ENCODE data around the gene NRXN2.

Gene NRXN2

DNA sequence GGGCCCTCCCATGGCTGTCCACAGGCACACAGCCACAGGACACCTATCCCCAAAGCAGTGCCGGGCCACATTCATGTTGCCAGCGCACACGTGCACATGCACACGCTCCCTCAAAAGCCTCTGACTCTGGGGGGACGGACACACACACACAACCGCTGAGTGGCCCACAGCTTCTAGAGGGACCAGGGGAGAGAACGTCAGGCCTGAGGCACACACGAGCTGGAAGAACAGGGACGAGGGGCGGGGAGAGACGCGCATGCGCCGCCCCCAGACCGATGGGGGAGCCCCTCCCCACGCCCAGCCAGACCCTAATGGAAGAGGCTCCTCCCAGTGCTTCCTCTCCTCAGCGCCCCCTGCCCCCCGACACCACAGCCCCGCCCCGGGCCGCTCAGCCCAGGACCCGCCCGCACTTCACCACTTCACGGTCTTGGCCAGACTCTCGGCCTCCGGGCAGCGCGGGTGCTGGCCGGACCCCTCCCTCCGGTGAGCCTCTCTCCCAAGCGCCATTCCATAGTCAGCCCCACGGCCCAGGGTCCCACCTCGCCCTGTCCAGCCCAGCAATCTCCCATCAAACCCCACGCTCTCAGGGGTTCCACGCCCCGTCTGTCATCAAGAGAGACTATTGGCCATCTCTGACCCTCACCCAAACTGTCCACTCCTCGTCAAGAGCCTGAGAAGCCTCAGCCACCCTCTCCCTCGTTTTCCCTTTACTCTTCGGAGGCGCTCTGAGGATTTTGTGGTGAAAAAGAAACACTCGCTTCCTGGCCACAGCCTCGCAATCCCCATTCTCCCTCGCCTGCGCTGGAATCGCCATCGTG is 11.7 kb downstream of the NRXN2 start:
- no peak overlapping the region for H2BK15ac ChIP-seq (ENCODE audit: low read length)
- no peak overlapping the region for H3K4ac ChIP-seq (ENCODE audit: low read length)
- no peak overlapping the region for H4K91ac ChIP-seq (ENCODE audit: low read depth, low read length, poor library complexity)
- H3K36me3 ChIP-seq (replicated peaks in 1 of 2; ENCODE audit: control insufficient read depth in 2 of 2, insufficient read depth in 2 of 2, low read length in 2 of 2), result no peaks in the 10 kb centered on the region
- H3K9ac ChIP-seq (ENCODE audit: low read depth, low read length, poor library complexity), result peak overlapping the region; percentile 50
- H3K27ac ChIP-seq (replicated peaks; ENCODE audit: low read length), result no peak overlapping the region
- peaks cover 0 to 2% of the 10 kb centered on the region in 2 donors for H3K9me3 ChIP-seq (replicated peaks in 1 of 2; ENCODE audit: control insufficient read depth in 2 of 2, insufficient read depth in 1 of 2, low read depth in 1 of 2, low read length in 2 of 2)
- H3K79me1 ChIP-seq (ENCODE audit: low read depth, low read length), result no peaks in the 10 kb centered on the region
- peak overlapping the region; percentile 89 for H3K18ac ChIP-seq (ENCODE audit: low read length)
- peak overlapping the region in 1 of 2 donors; percentile 47 for H3K4me3 ChIP-seq (ENCODE audit: low read length in 2 of 2)
- peak overlapping the region; percentile 37 for H3K23ac ChIP-seq (ENCODE audit: low read depth, low read length, poor library complexity)
- H3K14ac ChIP-seq (ENCODE audit: low read length), result peak overlapping the region; percentile 60
- H2AFZ ChIP-seq (ENCODE audit: low read length), result no peak overlapping the region
- peak overlapping the region; percentile 85 for H3K4me2 ChIP-seq (ENCODE audit: insufficient read depth, low read length, poor library complexity, severe bottlenecking)
- H2BK5ac ChIP-seq (ENCODE audit: low read length), result no peak overlapping the region
- peak overlapping the region; percentile 93 for H2AK5ac ChIP-seq (ENCODE audit: low read depth, low read length)
- no peak overlapping the region for H2BK120ac ChIP-seq (ENCODE audit: low read depth, low read length)
- DNase-seq (ENCODE audit: low spot score), result peak; percentile 62
- no CpG with 5 or more reads among the region's 46 CpGs for WGBS, 2 donors (ENCODE audit: extremely low coverage in 2 of 2, insufficient read length in 2 of 2, insufficient replicate concordance in 1 of 2)
- peaks cover 24 to 25% of the 10 kb centered on the region in 2 donors for H3K4me1 ChIP-seq (ENCODE audit: control insufficient read depth in 2 of 2, insufficient read depth in 1 of 2, low read depth in 1 of 2, low read length in 2 of 2)
- H3K27me3 ChIP-seq (ENCODE audit: control insufficient read depth in 3 of 3, insufficient read depth in 3 of 3, low read depth in 1 of 3, low read length in 3 of 3), result peaks cover 19 to 56% (median 19%) of the 10 kb centered on the region in 3 experiments
- H4K8ac ChIP-seq (ENCODE audit: low read depth, low read length), result no peak overlapping the region
- peak overlapping the region; percentile 97 for H2BK12ac ChIP-seq (ENCODE audit: low read length)

DNA sequence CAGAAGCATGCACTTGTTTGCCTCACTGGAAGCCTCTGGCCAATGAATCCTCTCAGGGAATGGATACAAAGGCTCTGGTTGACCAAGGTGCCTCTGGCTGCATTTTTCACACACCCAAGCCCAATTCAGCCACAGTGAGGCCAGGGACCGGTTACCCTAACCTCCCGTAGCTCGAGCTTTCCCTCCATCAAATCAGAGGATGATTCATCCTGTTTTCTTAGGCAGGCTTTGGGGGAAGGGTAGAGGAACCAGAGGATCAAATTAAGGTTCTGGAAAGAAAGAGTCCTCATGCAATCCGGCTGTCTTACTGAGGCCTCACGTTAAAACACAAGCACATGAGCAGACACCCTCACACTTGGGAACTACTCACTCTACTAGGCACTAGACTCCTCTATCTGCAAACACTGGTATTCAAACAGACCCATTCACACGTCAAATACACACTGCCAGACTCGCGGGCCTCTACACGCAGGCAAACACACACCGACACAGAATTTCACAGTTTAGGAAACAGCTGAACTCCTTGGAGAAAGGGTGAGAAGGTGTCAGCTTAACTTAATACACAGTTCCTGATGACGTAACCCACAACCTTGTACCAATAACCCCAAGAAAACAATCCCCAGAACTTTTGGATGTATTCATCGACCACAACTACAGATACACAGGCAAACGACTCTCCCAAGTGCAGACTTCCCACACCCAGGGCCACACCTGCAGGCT is 12.4 kb downstream of the NRXN2 start:
- Histone ChIP-seq H2BK120ac (ENCODE audit: low read depth, low read length) (no peak overlapping the region), H3K14ac (ENCODE audit: low read length) (peak overlapping the region; percentile 60), H4K8ac (ENCODE audit: low read depth, low read length) (no peak overlapping the region), H2AFZ (ENCODE audit: low read length) (no peak overlapping the region), H3K27me3 (ENCODE audit: control insufficient read depth in 3 of 3, insufficient read depth in 3 of 3, low read depth in 1 of 3, low read length in 3 of 3) (peaks cover 18 to 53% (median 19%) of the 10 kb centered on the region in 3 experiments), H3K23ac (ENCODE audit: low read depth, low read length, poor library complexity) (no peak overlapping the region), H3K9ac (ENCODE audit: low read depth, low read length, poor library complexity) (no peak overlapping the region), H3K18ac (ENCODE audit: low read length) (peak overlapping the region; percentile 89), H3K4me3 (ENCODE audit: low read length in 2 of 2) (peak overlapping the region in 1 of 2 donors; percentile 23), H3K27ac (replicated peaks; ENCODE audit: low read length) (no peak overlapping the region), H3K4ac (ENCODE audit: low read length) (no peak overlapping the region), H3K9me3 (replicated peaks in 1 of 2; ENCODE audit: control insufficient read depth in 2 of 2, insufficient read depth in 1 of 2, low read depth in 1 of 2, low read length in 2 of 2) (peaks cover 0 to 2% of the 10 kb centered on the region in 2 donors), H2AK5ac (ENCODE audit: low read depth, low read length) (no peak overlapping the region), H3K4me1 (ENCODE audit: control insufficient read depth in 2 of 2, insufficient read depth in 1 of 2, low read depth in 1 of 2, low read length in 2 of 2) (peaks cover 22 to 24% of the 10 kb centered on the region in 2 donors), H2BK5ac (ENCODE audit: low read length) (no peak overlapping the region), H3K79me1 (ENCODE audit: low read depth, low read length) (no peaks in the 10 kb centered on the region), H2BK12ac (ENCODE audit: low read length) (peak overlapping the region; percentile 64), H3K4me2 (ENCODE audit: insufficient read depth, low read length, poor library complexity, severe bottlenecking) (peak overlapping the region; percentile 85), H4K91ac (ENCODE audit: low read depth, low read length, poor library complexity) (no peak overlapping the region), H2BK15ac (ENCODE audit: low read length) (no peak overlapping the region), H3K36me3 (replicated peaks in 1 of 2; ENCODE audit: control insufficient read depth in 2 of 2, insufficient read depth in 2 of 2, low read length in 2 of 2) (no peaks in the 10 kb centered on the region)
- no peak for DNase-seq (ENCODE audit: low spot score)
- no CpG with 5 or more reads among the region's 13 CpGs for WGBS, 2 donors (ENCODE audit: extremely low coverage in 2 of 2, insufficient read length in 2 of 2, insufficient replicate concordance in 1 of 2)

- Histone ChIP-seq H4K91ac (ENCODE audit: low read depth, low read length, poor library complexity) (no peak overlapping the region), H3K23ac (ENCODE audit: low read depth, low read length, poor library complexity) (no peak overlapping the region), H3K4me3 (ENCODE audit: low read length in 2 of 2) (peak overlapping the region in 1 of 2 donors; percentile 27), H3K14ac (ENCODE audit: low read length) (no peak overlapping the region), H3K27ac (replicated peaks; ENCODE audit: low read length) (no peak overlapping the region), H3K4ac (ENCODE audit: low read length) (no peak overlapping the region), H2AK5ac (ENCODE audit: low read depth, low read length) (no peak overlapping the region), H4K8ac (ENCODE audit: low read depth, low read length) (no peak overlapping the region), H2AFZ (ENCODE audit: low read length) (no peak overlapping the region), H3K18ac (ENCODE audit: low read length) (no peak overlapping the region), H3K27me3 (ENCODE audit: control insufficient read depth in 3 of 3, insufficient read depth in 3 of 3, low read depth in 1 of 3, low read length in 3 of 3) (peaks cover 0 to 4% (median 0%) of the 10 kb centered on the region in 3 experiments), H2BK15ac (ENCODE audit: low read length) (no peak overlapping the region), H3K9me3 (replicated peaks in 1 of 2; ENCODE audit: control insufficient read depth in 2 of 2, insufficient read depth in 1 of 2, low read depth in 1 of 2, low read length in 2 of 2) (no peaks in the 10 kb centered on the region), H2BK5ac (ENCODE audit: low read length) (no peak overlapping the region), H3K9ac (ENCODE audit: low read depth, low read length, poor library complexity) (no peak overlapping the region), H3K36me3 (replicated peaks in 1 of 2; ENCODE audit: control insufficient read depth in 2 of 2, insufficient read depth in 2 of 2, low read length in 2 of 2) (no peaks in the 10 kb centered on the region), H3K79me1 (ENCODE audit: low read depth, low read length) (no peaks in the 10 kb centered on the region), H3K4me1 (ENCODE audit: control insufficient read depth in 2 of 2, insufficient read depth in 1 of 2, low read depth in 1 of 2, low read length in 2 of 2) (peaks cover 5 to 6% of the 10 kb centered on the region in 2 donors), H2BK12ac (ENCODE audit: low read length) (no peak overlapping the region), H2BK120ac (ENCODE audit: low read depth, low read length) (no peak overlapping the region), H3K4me2 (ENCODE audit: insufficient read depth, low read length, poor library complexity, severe bottlenecking) (no peak overlapping the region)
- DNase-seq (ENCODE audit: low spot score), result no peak
- WGBS, 2 donors (ENCODE audit: extremely low coverage in 2 of 2, insufficient read length in 2 of 2, insufficient replicate concordance in 1 of 2), result no CpG with 5 or more reads among the region's 2 CpGs
These were observed 17.5 kb downstream of the NRXN2 start for GRCh38 chr11:64705501-64705900.

GRCh38 chr11:64703048-64703447 is 19.9 kb downstream of the NRXN2 start:
- H3K27me3 ChIP-seq (ENCODE audit: control insufficient read depth in 3 of 3, insufficient read depth in 3 of 3, low read depth in 1 of 3, low read length in 3 of 3), result no peaks in the 10 kb centered on the region
- no peak overlapping the region for H3K23ac ChIP-seq (ENCODE audit: low read depth, low read length, poor library complexity)
- no peak overlapping the region for H2BK120ac ChIP-seq (ENCODE audit: low read depth, low read length)
- no peak overlapping the region for H3K27ac ChIP-seq (replicated peaks; ENCODE audit: low read length)
- no peaks in the 10 kb centered on the region for H3K4me1 ChIP-seq (ENCODE audit: control insufficient read depth in 2 of 2, insufficient read depth in 1 of 2, low read depth in 1 of 2, low read length in 2 of 2)
- no CpG with 5 or more reads among the region's 2 CpGs for WGBS, 2 donors (ENCODE audit: extremely low coverage in 2 of 2, insufficient read length in 2 of 2, insufficient replicate concordance in 1 of 2)
- no peak overlapping the region for H3K4me2 ChIP-seq (ENCODE audit: insufficient read depth, low read length, poor library complexity, severe bottlenecking)
- no peak overlapping the region for H4K91ac ChIP-seq (ENCODE audit: low read depth, low read length, poor library complexity)
- no peak overlapping the region for H2AFZ ChIP-seq (ENCODE audit: low read length)
- no peak overlapping the region for H2BK15ac ChIP-seq (ENCODE audit: low read length)
- no peak overlapping the region for H2BK5ac ChIP-seq (ENCODE audit: low read length)
- H2AK5ac ChIP-seq (ENCODE audit: low read depth, low read length), result no peak overlapping the region
- H3K36me3 ChIP-seq (replicated peaks in 1 of 2; ENCODE audit: control insufficient read depth in 2 of 2, insufficient read depth in 2 of 2, low read length in 2 of 2), result no peaks in the 10 kb centered on the region
- H3K4me3 ChIP-seq (ENCODE audit: low read length in 2 of 2), result no peak overlapping the region
- no peak overlapping the region for H3K4ac ChIP-seq (ENCODE audit: low read length)
- H3K9me3 ChIP-seq (replicated peaks in 1 of 2; ENCODE audit: control insufficient read depth in 2 of 2, insufficient read depth in 1 of 2, low read depth in 1 of 2, low read length in 2 of 2), result no peaks in the 10 kb centered on the region
- no peak overlapping the region for H2BK12ac ChIP-seq (ENCODE audit: low read length)
- DNase-seq (ENCODE audit: low spot score), result no peak
- no peaks in the 10 kb centered on the region for H3K79me1 ChIP-seq (ENCODE audit: low read depth, low read length)
- no peak overlapping the region for H4K8ac ChIP-seq (ENCODE audit: low read depth, low read length)
- H3K9ac ChIP-seq (ENCODE audit: low read depth, low read length, poor library complexity), result no peak overlapping the region
- no peak overlapping the region for H3K18ac ChIP-seq (ENCODE audit: low read length)
- H3K14ac ChIP-seq (ENCODE audit: low read length), result no peak overlapping the region

Measured in neuronal stem cell (in vitro differentiated cells).